HG03442 (cell line): ENCODE measurements around the gene MALT1.
"Not testable (repeated sequence)": the region's sequence is repeated elsewhere in the genome, so short reads cannot be mapped to it uniquely, and the experiment has no call there.

Source experiments
- ATAC-seq: cut with Tn5 transposase; IDR thresholded peaks from one replicate; pipeline ENCODE4 v1.9.1; 2021; ENCODE audit warnings: mild to moderate bottlenecking, moderate library complexity; ENCODE audit not compliant: unreplicated experiment

The MALT1 gene

GRCh38 chr18:58730618-58731017 is 59.4 kb downstream of the MALT1 start:
- no peak for ATAC-seq

- ATAC-seq, result no peak
Measured at GRCh38 chr18:58732471-58732870, 61.2 kb downstream of the MALT1 start.

- no peak for ATAC-seq
Measured at GRCh38 chr18:58733866-58734265, 62.6 kb downstream of the MALT1 start.

GRCh38 chr18:58738322-58738721 is 67.1 kb downstream of the MALT1 start:
- no peak for ATAC-seq

GRCh38 chr18:58745914-58746313 is 74.6 kb downstream of the MALT1 start:
- no peak for ATAC-seq

GRCh38 chr18:58748899-58749595 is 77.8 kb downstream of the MALT1 start:
- no peak for ATAC-seq

GRCh38 chr18:58753976-58754375 is 82.7 kb downstream of the MALT1 start:
- ATAC-seq, result no peak

- ATAC-seq, result peak; percentile 52
Measured at GRCh38 chr18:58754544-58755068, 83.3 kb downstream of the MALT1 start.

GRCh38 chr18:58755304-58756010 is 84.2 kb downstream of the MALT1 start:
- no peak for ATAC-seq

- no peak for ATAC-seq
Measured at GRCh38 chr18:58756148-58756547, 84.9 kb downstream of the MALT1 start.

GRCh38 chr18:58756596-58757240 is 85.5 kb downstream of the MALT1 start:
- no peak for ATAC-seq

GRCh38 chr18:58757351-58757750 is 86.1 kb downstream of the MALT1 start:
- ATAC-seq, result not testable (repeated sequence)

GRCh38 chr18:58758046-58758445 is 86.8 kb downstream of the MALT1 start:
- ATAC-seq, result no peak

GRCh38 chr18:58758606-58759005 is 87.3 kb downstream of the MALT1 start:
- no peak for ATAC-seq

- ATAC-seq, result peak; percentile 70
Measured at GRCh38 chr18:58761241-58761969, 90.1 kb downstream of the MALT1 start.

- no peak for ATAC-seq
Measured at GRCh38 chr18:58761970-58762780, 90.9 kb downstream of the MALT1 start.

- ATAC-seq, result no peak
Measured at GRCh38 chr18:58762781-58763171, 91.5 kb downstream of the MALT1 start.

- ATAC-seq, result no peak
Measured at GRCh38 chr18:58766164-58766563, 94.9 kb downstream of the MALT1 start.

GRCh38 chr18:58766946-58767345 is 95.7 kb downstream of the MALT1 start:
- ATAC-seq, result no peak

GRCh38 chr18:58768293-58768974 is 97.2 kb downstream of the MALT1 start:
- ATAC-seq, result peak; percentile 82
